ENCODE measurements around the gene TNFSF15.
A peak's percentile ranks its signal among the peaks of the same experiment; 100 is the strongest.
"Not testable (repeated sequence)": the region's sequence is repeated elsewhere in the genome, so short reads cannot be mapped to it uniquely, and the experiment has no call there.

TNFSF15 gene

GRCh38 chr9:114745879-114746550 lies 59.8 kb downstream of the TNFSF15 start:
- DNase-seq: no peak

GRCh38 chr9:114745108-114745848 lies 60.6 kb downstream of the TNFSF15 start:
- DNase-seq: no peak

- DNase-seq: no peak
These were observed 62.4 kb downstream of the TNFSF15 start for GRCh38 chr9:114743446-114743845.

- DNase-seq: no peak
These were observed 62.9 kb downstream of the TNFSF15 start for GRCh38 chr9:114742947-114743346.

GRCh38 chr9:114741521-114741920 lies 64.3 kb downstream of the TNFSF15 start:
- DNase-seq: not testable (repeated sequence)

- peak; percentile 80 for DNase-seq
These were observed 67.1 kb downstream of the TNFSF15 start for GRCh38 chr9:114738581-114739316.

- DNase-seq: no peak
These were observed 68.0 kb downstream of the TNFSF15 start for GRCh38 chr9:114737847-114738246.

GRCh38 chr9:114737118-114737517 lies 68.7 kb downstream of the TNFSF15 start:
- DNase-seq: no peak

GRCh38 chr9:114735704-114736103 lies 70.1 kb downstream of the TNFSF15 start:
- no peak for DNase-seq

- not testable (repeated sequence) for DNase-seq
These were observed 70.7 kb downstream of the TNFSF15 start for GRCh38 chr9:114735139-114735538.

Data from eye (tissue), 1 donor.